B cell (primary cell): Measurements from ENCODE around the gene LRIT2. TPM values are rescaled to one million over a fixed set of nuclear protein-coding genes. Genes with fewer than 3 reads are reported as not detected.

Source experiments
- ATAC-seq: fragments of 200-7000 bp; cut with Tn5 transposase; one replicate; pipeline ENCODE4 v1.10.0; 2021; ENCODE audit warnings: low read depth, mild to moderate bottlenecking, moderate number of reproducible peaks, moderate library complexity
- CTCF ChIA-PET: fragments of 350-600 bp; sonication (Branson Sonifier 250); formaldehyde crosslinking; loops from one replicate; lab custom pipeline; 2021; ENCODE audit warnings: antibody characterized with exemption, inconsistent platforms; lab: Charles Lee
- POLR2A ChIA-PET: fragments of 350-600 bp; sonication (Branson Sonifier 250); formaldehyde crosslinking; loops from one replicate; lab custom pipeline; 2021; ENCODE audit warnings: antibody characterized with exemption; lab: Charles Lee
- DNase-seq: peaks from one replicate; pipeline ENCODE4 v3.0.0; 2013
- H2AFZ ChIP-seq: 2 replicates; pipeline ENCODE4 v1.6.1; 2012; ENCODE audit warnings: mild to moderate bottlenecking, low read depth, low read length; ENCODE audit not compliant: insufficient read depth, poor library complexity, severe bottlenecking
- H3K27ac ChIP-seq, 2 donors: 1 replicate in 1 of 2; 2 replicates in 1 of 2; pipeline ENCODE4 v1.5.1; 2012 to 2013; ENCODE audit warnings: low read length in 2 of 2, mild to moderate bottlenecking in 2 of 2, moderate library complexity in 1 of 2
- H3K27me3 ChIP-seq, 4 experiments: fragments of 200-600 bp in 1 of 4; sonication (generic) in 1 of 4; replicated peaks in 1 of 4; 1 replicate in 2 of 4; 2 replicates in 2 of 4; pipeline versions ENCODE4 v1.6.1 to v1.7.0; 2013 to 2016; ENCODE audit warnings: low read length in 3 of 4, mild to moderate bottlenecking in 2 of 4, mixed read lengths in 1 of 4, moderate library complexity in 1 of 4; ENCODE audit not compliant: insufficient read depth in 4 of 4, control insufficient read depth in 3 of 4; ENCODE audit errors: control extremely low read depth in 1 of 4
- H3K36me3 ChIP-seq, 2 experiments: replicated peaks in 1 of 2; 1 replicate in 1 of 2; 2 replicates in 1 of 2; pipeline versions ENCODE4 v1.6.1 to v1.7.1; 2013; ENCODE audit warnings: low read length in 1 of 2; ENCODE audit not compliant: insufficient read depth in 2 of 2, control insufficient read depth in 1 of 2; ENCODE audit errors: control extremely low read depth in 1 of 2, extremely low read depth in 1 of 2
- H3K4me1 ChIP-seq, 2 donors: fragments of 200-600 bp in 1 of 2; sonication (generic) in 1 of 2; 1 replicate in 1 of 2; 2 replicates in 1 of 2; pipeline versions ENCODE4 v1.5.1 to v1.6.1; 2013 to 2017; ENCODE audit warnings: low read length in 2 of 2; ENCODE audit not compliant: control insufficient read depth in 2 of 2, insufficient read depth in 2 of 2
- H3K4me2 ChIP-seq: replicated peaks from 2 replicates; pipeline ENCODE3; 2012; ENCODE audit warnings: mild to moderate bottlenecking, low read depth, low read length; ENCODE audit not compliant: poor library complexity, severe bottlenecking
- H3K4me3 ChIP-seq, 5 experiments: fragments of 200-600 bp in 1 of 5; sonication (generic) in 1 of 5; 1 replicate in 3 of 5; 2 replicates in 2 of 5; pipeline versions ENCODE4 v1.5.1 to v1.7.0; 2011 to 2016; ENCODE audit warnings: low read length in 4 of 5, mild to moderate bottlenecking in 4 of 5, low read depth in 2 of 5, control low read depth in 1 of 5, moderate library complexity in 1 of 5; ENCODE audit not compliant: insufficient read depth in 1 of 5; ENCODE audit errors: control extremely low read depth in 1 of 5, extremely low read depth in 1 of 5
- H3K79me2 ChIP-seq: fragments of 200-600 bp; sonication (generic); one replicate; pipeline ENCODE4 v1.6.0; 2016; ENCODE audit warnings: low read length; ENCODE audit not compliant: control insufficient read depth, insufficient read depth
- H3K9ac ChIP-seq: fragments of 200-600 bp; sonication (generic); 2 replicates; pipeline ENCODE4 v1.6.1; 2017; ENCODE audit warnings: mild to moderate bottlenecking, low read length, moderate library complexity
- H3K9me3 ChIP-seq, 3 donors: one replicate each; pipeline versions ENCODE4 v1.6.1 to v1.7.1; 2013; ENCODE audit warnings: low read length in 2 of 3; ENCODE audit not compliant: control insufficient read depth in 2 of 3, insufficient read depth in 1 of 3; ENCODE audit errors: control extremely low read depth in 1 of 3
- H4K20me1 ChIP-seq: 2 replicates; pipeline ENCODE4 v1.6.0; 2012; ENCODE audit warnings: mild to moderate bottlenecking, low read length; ENCODE audit not compliant: insufficient read depth, control insufficient read depth, poor library complexity, severe bottlenecking
- H3K27ac Mint-ChIP-seq: one replicate; pipeline ENCODE4 v1.8.0; 2021; ENCODE audit warnings: mixed read lengths
- H3K27me3 Mint-ChIP-seq: one replicate; pipeline ENCODE4 v1.8.0; 2021; ENCODE audit warnings: mixed read lengths
- H3K4me1 Mint-ChIP-seq: one replicate; pipeline ENCODE4 v1.8.0; 2021; ENCODE audit warnings: mixed read lengths
- H3K4me3 Mint-ChIP-seq: one replicate; pipeline ENCODE4 v1.8.0; 2021; ENCODE audit warnings: mixed read lengths
- H3K9me3 Mint-ChIP-seq: one replicate; pipeline ENCODE4 v1.8.0; 2022; ENCODE audit warnings: mixed read lengths; ENCODE audit not compliant: insufficient read depth
- CTCF ChIP-seq: fragments of 200-600 bp; IDR thresholded peaks from one replicate; pipeline ENCODE4 v1.8.0; 2022; ENCODE audit warnings: antibody characterized with exemption, mild to moderate bottlenecking
- EZH2 ChIP-seq: IDR thresholded peaks from 2 replicates; pipeline ENCODE4 v1.6.1; 2012; ENCODE audit warnings: borderline replicate concordance, low read depth, mild to moderate bottlenecking, moderate library complexity, low read length; ENCODE audit not compliant: insufficient read depth, poor library complexity, severe bottlenecking
- WGBS: methylation state at CpG from one replicate; pipeline ENCODE4 v1.1.5; 2013; ENCODE audit warnings: missing lambda C conversion rate; ENCODE audit not compliant: insufficient coverage; 5-methylcytosine and 5-hydroxymethylcytosine counted together
- intact Hi-C: fragments of 100-400 bp; cut with micrococcal nuclease; formaldehyde crosslinking; loops from one replicate; pipeline ENCODE4 v1.10.0; 2022
- polyA plus RNA-seq: library from polyadenylated mRNA; depleted of rRNA; stranded (reverse); fragments of >200 nt; gene quantifications from 2 replicates; pipeline ENCODE4 v1.2.3, GENCODE V29; 2012
- total RNA-seq, 2 donors: library from RNA; stranded (reverse); fragments of 120-200 nt in 1 of 2; gene quantifications; 1 replicate in 1 of 2; 2 replicates in 1 of 2; pipeline versions ENCODE4 v1.2.3 to v1.2.4, GENCODE V29; 2013 to 2022

Gene LRIT2
- total and polyA plus RNA-seq, 2 donors (not counting 1 experiment from before 2014, with no cell fraction given) = not detected

GRCh38 chr10:84236807-84237198 is 11.5 kb upstream of the LRIT2 start:
- TF ChIP-seq EZH2 = no peak
- no peak for TF ChIP-seq CTCF
- H3K4me1 Mint-ChIP-seq = no peaks in the 10 kb centered on the region
- Histone ChIP-seq H3K36me3 (no peaks in the 10 kb centered on the region), H3K9me3 (peaks cover 0 to 6% (median 0%) of the 10 kb centered on the region in 3 donors), H3K4me3 (no peak overlapping the region), H4K20me1 (no peaks in the 10 kb centered on the region), H3K9ac (no peak overlapping the region), H3K4me1 (no peaks in the 10 kb centered on the region), H3K27ac (no peak overlapping the region), H3K4me2 (no peak overlapping the region), H3K27me3 (peaks cover 0 to 8% (median 0%) of the 10 kb centered on the region in 4 experiments), H2AFZ (no peak overlapping the region), H3K79me2 (no peaks in the 10 kb centered on the region)
- DNase-seq (no peak), ATAC-seq (no peak)
- peaks cover 16% of the 10 kb centered on the region for H3K27me3 Mint-ChIP-seq
- POLR2A ChIA-PET = no interaction called here
- CTCF ChIA-PET = no interaction called here
- 82% methylated on average over 6 of the region's 6 CpGs for WGBS
- H3K4me3 Mint-ChIP-seq = no peak overlapping the region
- H3K9me3 Mint-ChIP-seq = no peaks in the 10 kb centered on the region
- H3K27ac Mint-ChIP-seq = no peak overlapping the region
- intact Hi-C loops = no loop called here

- Mint-ChIP-seq H3K9me3 (no peaks in the 10 kb centered on the region), H3K4me3 (no peak overlapping the region), H3K27ac (no peak overlapping the region), H3K4me1 (no peaks in the 10 kb centered on the region), H3K27me3 (peaks cover 25% of the 10 kb centered on the region)
- H3K79me2 ChIP-seq = no peaks in the 10 kb centered on the region
- no peaks in the 10 kb centered on the region for H3K4me1 ChIP-seq
- no peaks in the 10 kb centered on the region for H4K20me1 ChIP-seq
- H3K9me3 ChIP-seq = peaks cover 0 to 6% (median 0%) of the 10 kb centered on the region in 3 donors
- H3K9ac ChIP-seq = no peak overlapping the region
- H3K4me3 ChIP-seq = no peak overlapping the region
- ATAC-seq (no peak), DNase-seq (no peak)
- H3K27ac ChIP-seq = no peak overlapping the region
- H3K27me3 ChIP-seq = peaks cover 0 to 8% (median 0%) of the 10 kb centered on the region in 4 experiments
- TF ChIP-seq EZH2 = no peak
- TF ChIP-seq CTCF = no peak
- intact Hi-C loops = no loop called here
- CTCF ChIA-PET = no interaction called here
- H2AFZ ChIP-seq = no peak overlapping the region
- WGBS = 83% methylated on average over 2 of the region's 4 CpGs
- H3K4me2 ChIP-seq = no peak overlapping the region
- POLR2A ChIA-PET = no interaction called here
- no peaks in the 10 kb centered on the region for H3K36me3 ChIP-seq
Observed at GRCh38 chr10:84235096-84235495, 9.8 kb upstream of the LRIT2 start.
